CD8-positive, alpha-beta memory T cell (primary cell): Measurements from ENCODE around the gene MAST4. TPM values are rescaled to one million over a fixed set of nuclear protein-coding genes. Genes with fewer than 3 reads are reported as not detected.
A peak's percentile ranks its signal among the peaks of the same experiment; 100 is the strongest.

Experiments
- CTCF ChIA-PET: fragments of 350-600 bp; sonication (Branson Sonifier 250); formaldehyde crosslinking; loops from one replicate; lab custom pipeline; 2021; ENCODE audit warnings: antibody characterized with exemption; lab: Charles Lee
- POLR2A ChIA-PET: fragments of 350-600 bp; sonication (Branson Sonifier 250); formaldehyde crosslinking; loops from one replicate; lab custom pipeline; 2021; ENCODE audit warnings: antibody characterized with exemption; lab: Charles Lee
- DNase-seq, 5 donors: peaks; one replicate each; pipeline versions ENCODE4 v3.0.0 to v3.0.0-alpha.2; 2020 to 2022; ENCODE audit warnings: mixed read lengths in 1 of 5
- H3K27ac ChIP-seq: one replicate; pipeline ENCODE4 v1.7.0; 2013; ENCODE audit warnings: low read depth, mild to moderate bottlenecking, low read length, moderate library complexity
- H3K27me3 ChIP-seq: 2 replicates; pipeline ENCODE4 v1.7.0; 2013; ENCODE audit warnings: low read length, mild to moderate bottlenecking; ENCODE audit not compliant: insufficient read depth, poor library complexity, severe bottlenecking
- H3K36me3 ChIP-seq: 2 replicates; pipeline ENCODE4 v1.7.0; 2013; ENCODE audit warnings: mild to moderate bottlenecking, low read length, moderate library complexity; ENCODE audit not compliant: insufficient read depth
- H3K4me1 ChIP-seq: 2 replicates; pipeline ENCODE4 v1.7.0; 2013; ENCODE audit warnings: mild to moderate bottlenecking, low read length, moderate library complexity; ENCODE audit not compliant: insufficient read depth
- H3K4me3 ChIP-seq: 2 replicates; pipeline ENCODE4 v1.7.0; 2013; ENCODE audit warnings: mild to moderate bottlenecking, low read length
- H3K9me3 ChIP-seq: 2 replicates; pipeline ENCODE4 v1.7.0; 2013; ENCODE audit warnings: mild to moderate bottlenecking, low read length
- H3K27ac Mint-ChIP-seq, 8 donors: one replicate each; pipeline ENCODE4 v1.8.0; 2020 to 2021; ENCODE audit warnings: mixed read lengths in 8 of 8, mild to moderate bottlenecking in 6 of 8, inconsistent platforms in 3 of 8, moderate library complexity in 3 of 8
- H3K27me3 Mint-ChIP-seq, 2 donors: one replicate each; pipeline ENCODE4 v1.8.0; 2020 to 2021; ENCODE audit warnings: mixed read lengths in 2 of 2, mild to moderate bottlenecking in 1 of 2, moderate library complexity in 1 of 2
- H3K36me3 Mint-ChIP-seq, 3 donors: one replicate each; pipeline ENCODE4 v1.8.0; 2020 to 2021; ENCODE audit warnings: mixed read lengths in 3 of 3, inconsistent platforms in 1 of 3, mild to moderate bottlenecking in 1 of 3
- H3K4me1 Mint-ChIP-seq, 3 donors: one replicate each; pipeline ENCODE4 v1.8.0; 2020 to 2021; ENCODE audit warnings: mixed read lengths in 3 of 3, inconsistent platforms in 1 of 3, mild to moderate bottlenecking in 1 of 3
- H3K4me3 Mint-ChIP-seq, 7 donors: one replicate each; pipeline ENCODE4 v1.8.0; 2020 to 2021; ENCODE audit warnings: mixed read lengths in 7 of 7, mild to moderate bottlenecking in 6 of 7, moderate library complexity in 4 of 7, inconsistent platforms in 2 of 7
- H3K9me3 Mint-ChIP-seq, 5 donors: one replicate each; pipeline ENCODE4 v1.8.0; 2020 to 2022; ENCODE audit warnings: mixed read lengths in 5 of 5, mild to moderate bottlenecking in 3 of 5, moderate library complexity in 2 of 5, inconsistent platforms in 1 of 5
- polyA plus RNA-seq: library from polyadenylated mRNA; unstranded; fragments of 300-500 nt; fragmentation: Illumina TruSeq; gene quantifications from one replicate; pipeline ENCODE4 v1.2.3, GENCODE V29; 2021
- total RNA-seq, 2 experiments: library from RNA; stranded (reverse); gene quantifications; one replicate each; pipeline ENCODE4 v1.2.3, GENCODE V29; 2021

MAST4 gene
- total and polyA plus RNA-seq, 3 experiments from 2014 or later: 5.0 to 7.2 (median 6.5) TPM

DNA sequence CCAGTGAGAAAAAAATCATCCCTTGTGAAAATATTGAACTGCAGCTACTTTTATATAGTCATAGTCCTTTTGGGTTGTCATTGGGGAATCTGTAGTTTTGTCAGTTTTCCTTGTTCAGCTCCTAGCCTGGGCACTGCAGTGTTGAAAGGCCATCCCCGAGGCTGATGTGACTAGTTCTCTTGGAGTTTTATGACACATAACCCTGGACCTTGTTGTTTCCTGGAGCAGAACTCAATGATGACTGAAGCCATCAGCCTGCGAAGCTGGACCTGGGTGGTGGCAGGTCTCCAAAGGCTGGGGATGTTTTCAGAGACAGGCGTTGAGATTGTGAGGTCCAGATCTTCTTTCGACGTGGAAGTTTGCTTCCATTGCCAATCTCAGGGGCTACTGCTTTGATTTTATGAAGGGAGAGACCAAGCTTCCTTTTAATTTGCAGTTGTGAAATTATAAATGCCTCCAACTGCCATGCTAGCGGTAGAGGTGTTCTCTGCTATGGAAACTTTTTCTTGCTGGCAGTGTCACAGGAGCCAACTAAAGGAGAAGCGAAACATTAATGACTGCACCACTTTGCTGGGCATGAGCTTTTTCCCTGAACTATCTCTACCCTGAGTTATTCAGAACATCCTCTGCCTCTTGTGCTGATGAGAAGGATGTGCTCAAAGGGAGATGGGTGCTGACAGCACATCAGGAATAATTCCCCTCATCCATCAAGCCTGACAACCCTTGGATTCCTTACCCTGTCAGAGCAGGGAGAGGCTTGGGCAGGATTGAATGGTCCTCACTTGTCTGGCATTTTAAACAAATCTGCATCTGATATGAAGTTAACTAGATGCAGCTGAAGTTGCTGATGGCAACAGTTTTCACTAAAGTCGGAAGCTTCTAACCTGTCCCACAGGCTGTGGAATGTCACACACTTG is 209.6 kb downstream of the MAST4 start:
- Histone ChIP-seq H3K27me3 (no peaks in the 10 kb centered on the region), H3K4me1 (no peaks in the 10 kb centered on the region), H3K27ac (no peak overlapping the region), H3K9me3 (no peaks in the 10 kb centered on the region), H3K36me3 (no peaks in the 10 kb centered on the region), H3K4me3 (no peak overlapping the region)
- Mint-ChIP-seq H3K27ac (no peak overlapping the region), H3K4me3 (no peak overlapping the region), H3K27me3 (peaks cover 8 to 57% of the 10 kb centered on the region in 2 donors), H3K4me1 (no peaks in the 10 kb centered on the region), H3K36me3 (no peaks in the 10 kb centered on the region), H3K9me3 (no peaks in the 10 kb centered on the region)
- ChIA-PET CTCF (no interaction called here), POLR2A (no interaction called here)
- DNase-seq: no peak

DNA sequence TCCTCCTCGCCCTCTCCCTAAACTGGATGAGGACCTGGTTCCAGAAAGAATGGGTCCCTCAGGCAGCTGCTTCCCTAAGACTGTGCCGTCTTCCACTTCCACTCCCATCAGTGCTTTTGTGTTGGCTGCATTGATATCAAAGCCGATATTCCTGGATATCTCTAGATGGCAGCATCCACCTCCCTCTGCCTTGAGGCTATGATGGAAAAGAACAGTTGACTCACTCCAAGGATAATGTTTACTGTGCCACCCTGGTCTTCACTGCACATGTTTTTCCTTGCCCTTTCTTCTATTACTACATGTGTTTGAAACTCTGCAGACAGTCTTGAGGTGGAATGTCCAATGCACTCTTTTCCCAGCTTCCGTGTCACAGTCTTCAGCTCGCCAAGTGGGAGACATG is 211.6 kb downstream of the MAST4 start:
- H3K27ac Mint-ChIP-seq: peak overlapping the region in 1 of 8 donors; percentile 0
- no peak for DNase-seq
- Histone ChIP-seq H3K36me3 (no peaks in the 10 kb centered on the region), H3K9me3 (no peaks in the 10 kb centered on the region), H3K27ac (no peak overlapping the region), H3K27me3 (no peaks in the 10 kb centered on the region), H3K4me3 (no peak overlapping the region), H3K4me1 (no peaks in the 10 kb centered on the region)
- H3K27me3 Mint-ChIP-seq: peaks cover 10 to 59% of the 10 kb centered on the region in 2 donors
- no peaks in the 10 kb centered on the region for H3K9me3 Mint-ChIP-seq
- H3K36me3 Mint-ChIP-seq: no peaks in the 10 kb centered on the region
- ChIA-PET POLR2A (no interaction called here), CTCF (no interaction called here)
- no peaks in the 10 kb centered on the region for H3K4me1 Mint-ChIP-seq
- no peak overlapping the region for H3K4me3 Mint-ChIP-seq

DNA sequence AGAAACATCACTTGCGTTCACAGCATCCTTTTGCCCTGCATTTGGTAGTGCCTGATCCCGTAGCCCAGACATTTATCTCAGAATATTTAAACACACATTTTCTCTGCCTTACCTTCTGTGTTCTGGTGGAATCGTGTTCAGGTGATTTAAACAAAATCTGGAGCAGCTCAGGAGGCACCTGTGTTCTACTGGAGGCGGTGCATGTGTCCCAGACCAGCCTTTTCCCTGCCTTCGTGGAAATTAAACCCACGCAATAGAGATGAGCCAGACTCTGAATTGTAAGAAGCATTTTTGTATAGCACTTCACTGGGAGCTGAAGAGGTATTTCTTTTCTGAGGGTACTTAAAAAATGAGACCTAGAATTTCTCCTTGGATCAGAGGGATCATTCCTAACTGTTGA is 212.5 kb downstream of the MAST4 start:
- H3K9me3 ChIP-seq: no peaks in the 10 kb centered on the region
- H3K27ac ChIP-seq: no peak overlapping the region
- Mint-ChIP-seq H3K36me3 (no peaks in the 10 kb centered on the region), H3K9me3 (no peaks in the 10 kb centered on the region), H3K4me1 (no peaks in the 10 kb centered on the region), H3K27ac (no peak overlapping the region), H3K4me3 (no peak overlapping the region), H3K27me3 (peaks cover 10 to 59% of the 10 kb centered on the region in 2 donors)
- no peak overlapping the region for H3K4me3 ChIP-seq
- POLR2A ChIA-PET: no interaction called here
- H3K4me1 ChIP-seq: no peaks in the 10 kb centered on the region
- no peaks in the 10 kb centered on the region for H3K36me3 ChIP-seq
- no peaks in the 10 kb centered on the region for H3K27me3 ChIP-seq
- CTCF ChIA-PET: no interaction called here
- DNase-seq: no peak

DNA sequence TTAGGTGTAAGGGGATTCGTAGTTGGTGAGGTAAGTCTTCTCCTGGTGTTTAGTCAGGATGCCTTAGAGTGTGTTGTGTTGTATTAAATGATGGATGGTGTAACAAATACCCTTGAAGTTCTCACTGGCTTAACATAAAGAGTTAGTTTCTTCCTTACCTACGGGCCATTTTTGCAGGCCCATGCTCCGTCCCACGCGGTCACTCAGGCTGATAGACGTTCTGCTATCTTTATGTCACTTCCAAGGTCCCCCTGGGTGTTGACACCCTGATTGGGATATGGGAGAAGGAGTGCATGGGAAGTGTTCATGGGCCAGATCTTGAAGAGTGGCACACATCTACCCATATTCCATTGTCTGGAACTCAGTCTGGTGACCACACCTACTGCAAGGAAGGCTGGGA is 214.0 kb downstream of the MAST4 start:
- Mint-ChIP-seq H3K9me3 (no peaks in the 10 kb centered on the region), H3K4me1 (peaks cover 0 to 3% (median 3%) of the 10 kb centered on the region in 3 donors), H3K27me3 (peaks cover 7 to 49% of the 10 kb centered on the region in 2 donors), H3K36me3 (no peaks in the 10 kb centered on the region), H3K27ac (no peak overlapping the region), H3K4me3 (no peak overlapping the region)
- H3K27ac ChIP-seq: no peak overlapping the region
- H3K4me1 ChIP-seq: no peaks in the 10 kb centered on the region
- no peak for DNase-seq
- ChIA-PET CTCF (no interaction called here), POLR2A (no interaction called here)
- no peaks in the 10 kb centered on the region for H3K36me3 ChIP-seq
- H3K27me3 ChIP-seq: no peaks in the 10 kb centered on the region
- no peaks in the 10 kb centered on the region for H3K9me3 ChIP-seq
- no peak overlapping the region for H3K4me3 ChIP-seq

DNA sequence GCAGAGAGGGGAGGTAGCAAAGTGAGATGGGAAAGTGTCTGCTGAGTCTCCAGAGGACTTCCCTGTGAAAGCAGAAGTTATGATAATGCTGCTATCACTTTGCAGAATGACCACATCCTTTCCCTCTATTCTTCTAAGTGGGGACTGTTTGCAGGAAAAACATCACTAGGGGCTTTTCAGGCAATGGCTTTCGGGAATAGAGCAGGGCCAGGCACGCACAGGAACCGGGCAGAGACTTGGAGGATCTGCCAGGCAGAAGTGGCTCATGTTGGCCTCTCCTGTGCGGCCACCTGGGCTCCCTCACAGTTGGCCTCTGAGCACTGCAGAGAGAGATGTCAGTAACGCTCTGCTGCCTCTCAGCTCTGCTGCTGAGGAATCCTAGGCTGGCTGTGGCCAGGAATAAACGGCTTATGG is 214.7 kb downstream of the MAST4 start:
- H3K4me1 ChIP-seq: no peaks in the 10 kb centered on the region
- DNase-seq: no peak
- CTCF ChIA-PET: no interaction called here
- no peaks in the 10 kb centered on the region for H3K36me3 ChIP-seq
- H3K27ac ChIP-seq: no peak overlapping the region
- H3K4me3 ChIP-seq: no peak overlapping the region
- Mint-ChIP-seq H3K4me1 (peaks cover 0 to 3% (median 3%) of the 10 kb centered on the region in 3 donors), H3K9me3 (no peaks in the 10 kb centered on the region), H3K27me3 (peaks cover 7 to 42% of the 10 kb centered on the region in 2 donors), H3K4me3 (no peak overlapping the region), H3K36me3 (no peaks in the 10 kb centered on the region), H3K27ac (no peak overlapping the region)
- POLR2A ChIA-PET: no interaction called here
- no peaks in the 10 kb centered on the region for H3K27me3 ChIP-seq
- no peaks in the 10 kb centered on the region for H3K9me3 ChIP-seq

DNA sequence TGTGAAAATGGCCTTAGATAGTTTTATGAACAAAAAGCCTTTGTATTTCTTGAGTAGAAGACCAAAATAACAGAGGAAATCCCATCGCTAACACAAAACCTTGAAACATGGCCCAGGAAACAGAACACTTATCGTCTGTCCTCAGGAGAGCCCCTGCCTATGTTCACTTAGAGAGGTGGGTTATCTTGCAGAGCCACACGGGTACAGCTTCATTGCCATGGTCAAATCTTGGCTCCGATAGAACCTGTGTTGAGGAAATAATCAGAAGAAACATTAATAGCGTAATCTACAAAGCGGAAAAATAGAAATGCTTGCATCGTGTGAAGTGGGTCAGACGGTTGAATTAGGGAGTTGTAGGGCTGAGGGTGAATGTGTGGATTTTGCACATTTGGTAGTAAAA is 216.1 kb downstream of the MAST4 start:
- H3K4me1 Mint-ChIP-seq: peaks cover 0 to 3% (median 3%) of the 10 kb centered on the region in 3 donors
- Histone ChIP-seq H3K4me1 (no peaks in the 10 kb centered on the region), H3K4me3 (no peak overlapping the region), H3K27ac (no peak overlapping the region), H3K9me3 (no peaks in the 10 kb centered on the region), H3K36me3 (no peaks in the 10 kb centered on the region), H3K27me3 (no peaks in the 10 kb centered on the region)
- ChIA-PET POLR2A (no interaction called here), CTCF (interaction anchor here (2.0 kb wide), 1 partner anchor 10 kb away, joined by 5 read pairs; no protein-coding TSS in a partner anchor)
- H3K27me3 Mint-ChIP-seq: peaks cover 7 to 31% of the 10 kb centered on the region in 2 donors
- no peak for DNase-seq
- no peaks in the 10 kb centered on the region for H3K9me3 Mint-ChIP-seq
- H3K36me3 Mint-ChIP-seq: no peaks in the 10 kb centered on the region
- no peak overlapping the region for H3K27ac Mint-ChIP-seq
- no peak overlapping the region for H3K4me3 Mint-ChIP-seq

DNA sequence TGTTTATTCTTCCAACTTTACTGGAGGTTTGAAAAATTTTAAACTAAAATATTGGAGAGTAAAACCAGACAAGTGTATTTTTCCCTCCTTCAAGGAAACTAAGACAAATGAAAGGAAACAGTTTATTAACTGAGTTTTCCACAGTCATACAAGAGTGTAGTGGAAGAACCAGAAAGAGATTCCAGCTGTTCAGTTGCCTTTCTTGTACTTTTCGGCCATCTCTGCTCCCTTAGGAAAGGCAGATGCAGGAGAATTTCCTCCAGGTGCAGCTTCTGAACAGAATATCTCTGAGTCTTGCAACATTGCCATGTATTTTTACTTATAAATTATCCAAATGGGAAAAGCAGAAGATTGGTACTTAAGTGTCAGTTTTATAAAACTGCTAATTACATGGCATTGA is 217.1 kb downstream of the MAST4 start:
- H3K4me3 Mint-ChIP-seq: no peak overlapping the region
- H3K4me1 ChIP-seq: no peaks in the 10 kb centered on the region
- no peaks in the 10 kb centered on the region for H3K36me3 ChIP-seq
- POLR2A ChIA-PET: no interaction called here
- no peaks in the 10 kb centered on the region for H3K9me3 Mint-ChIP-seq
- no peak for DNase-seq
- H3K27ac Mint-ChIP-seq: no peak overlapping the region
- peaks cover 7 to 22% of the 10 kb centered on the region in 2 donors for H3K27me3 Mint-ChIP-seq
- H3K9me3 ChIP-seq: no peaks in the 10 kb centered on the region
- CTCF ChIA-PET: interaction anchor here (2.0 to 3.3 kb wide), 2 partner anchors 9 to 396 kb away, joined by 5 to 11 read pairs; no protein-coding TSS in a partner anchor
- H3K4me3 ChIP-seq: no peak overlapping the region
- no peak overlapping the region for H3K27ac ChIP-seq
- peaks cover 0 to 3% (median 3%) of the 10 kb centered on the region in 3 donors for H3K4me1 Mint-ChIP-seq
- H3K36me3 Mint-ChIP-seq: no peaks in the 10 kb centered on the region
- H3K27me3 ChIP-seq: no peaks in the 10 kb centered on the region
